Measurements from ENCODE around the gene SPTAN1.

- TF ChIP-seq, protein P1, sequence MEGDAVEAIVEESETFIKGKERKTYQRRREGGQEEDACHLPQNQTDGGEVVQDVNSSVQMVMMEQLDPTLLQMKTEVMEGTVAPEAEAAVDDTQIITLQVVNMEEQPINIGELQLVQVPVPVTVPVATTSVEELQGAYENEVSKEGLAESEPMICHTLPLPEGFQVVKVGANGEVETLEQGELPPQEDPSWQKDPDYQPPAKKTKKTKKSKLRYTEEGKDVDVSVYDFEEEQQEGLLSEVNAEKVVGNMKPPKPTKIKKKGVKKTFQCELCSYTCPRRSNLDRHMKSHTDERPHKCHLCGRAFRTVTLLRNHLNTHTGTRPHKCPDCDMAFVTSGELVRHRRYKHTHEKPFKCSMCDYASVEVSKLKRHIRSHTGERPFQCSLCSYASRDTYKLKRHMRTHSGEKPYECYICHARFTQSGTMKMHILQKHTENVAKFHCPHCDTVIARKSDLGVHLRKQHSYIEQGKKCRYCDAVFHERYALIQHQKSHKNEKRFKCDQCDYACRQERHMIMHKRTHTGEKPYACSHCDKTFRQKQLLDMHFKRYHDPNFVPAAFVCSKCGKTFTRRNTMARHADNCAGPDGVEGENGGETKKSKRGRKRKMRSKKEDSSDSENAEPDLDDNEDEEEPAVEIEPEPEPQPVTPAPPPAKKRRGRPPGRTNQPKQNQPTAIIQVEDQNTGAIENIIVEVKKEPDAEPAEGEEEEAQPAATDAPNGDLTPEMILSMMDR (IDR thresholded peaks at IDR 0.05): no peak
- TF ChIP-seq POLR2A (IDR thresholded peaks at IDR 0.05): no peak
Measured at GRCh38 chr9:128675382-128675781, 123.0 kb downstream of the SPTAN1 start.
